HEK293 (cell line): ENCODE results near the gene GRIK4.
"Not testable (repeated sequence)": the region's sequence is repeated elsewhere in the genome, so short reads cannot be mapped to it uniquely, and the experiment has no call there.

ENCODE experiments used
- CTCF ChIA-PET: fragments of 350-600 bp; formaldehyde crosslinking; extraction: SDS; loops from one replicate; lab custom pipeline; 2021; ENCODE audit warnings: antibody characterized with exemption; lab: Yijun Ruan, JAX
- POLR2A ChIA-PET: fragments of 300-600 bp; formaldehyde crosslinking; extraction: SDS; loops from one replicate; lab custom pipeline; 2020; ENCODE audit warnings: antibody characterized with exemption, inconsistent platforms; lab: Yijun Ruan, JAX
- H3K27ac ChIP-seq: fragments of 200-500 bp; sonication (Bioruptor generic); 2 replicates; pipeline ENCODE4 v1.5.1; 2014; ENCODE audit warnings: low read depth, low read length, control low read depth, inconsistent platforms; ENCODE audit errors: extremely low read depth
- H3K36me3 ChIP-seq, 2 experiments: fragments of 200-500 bp in 1 of 2; sonication (Bioruptor generic) in 1 of 2; 1 replicate in 1 of 2; 2 replicates in 1 of 2; pipeline ENCODE4 v1.5.1; 2014 to 2017; ENCODE audit warnings: inconsistent platforms in 2 of 2, low read length in 2 of 2; ENCODE audit not compliant: control insufficient read depth in 2 of 2, insufficient read depth in 1 of 2
- H3K4me1 ChIP-seq: fragments of 200-500 bp; sonication (Bioruptor generic); 2 replicates; pipeline ENCODE4 v1.5.1; 2014; ENCODE audit warnings: mild to moderate bottlenecking, low read length, inconsistent platforms; ENCODE audit not compliant: control insufficient read depth, insufficient read depth
- H3K4me3 ChIP-seq: 2 replicates; pipeline ENCODE4 v1.5.1; 2011; ENCODE audit warnings: low read depth, mild to moderate bottlenecking, control low read depth, low read length, moderate library complexity
- H3K9me3 ChIP-seq: fragments of 200-500 bp; sonication (Bioruptor generic); 2 replicates; pipeline ENCODE4 v1.5.1; 2014; ENCODE audit warnings: low read depth, low read length, inconsistent platforms; ENCODE audit not compliant: control insufficient read depth, insufficient read depth
- BCL11B ChIP-seq: fragments of 450-650 bp; formaldehyde crosslinking; IDR thresholded peaks from 2 replicates; pipeline ENCODE4 v1.5.1; 2016; ENCODE audit warnings: low read depth, missing biosample characterization, missing genetic modification characterization
- FEZF1 ChIP-seq: fragments of 450-650 bp; formaldehyde crosslinking; IDR thresholded peaks from 2 replicates; pipeline ENCODE4 v1.5.1; 2016; ENCODE audit warnings: missing biosample characterization, missing genetic modification characterization
- IKZF3 ChIP-seq: fragments of 450-650 bp; IDR thresholded peaks from 2 replicates; pipeline ENCODE4 v1.5.0; 2018; ENCODE audit warnings: missing biosample characterization, mild to moderate bottlenecking, missing genetic modification characterization, moderate library complexity
- KLF10 ChIP-seq: fragments of 450-650 bp; IDR thresholded peaks from 2 replicates; pipeline ENCODE4 v1.5.1; 2018; ENCODE audit warnings: missing biosample characterization, mild to moderate bottlenecking, missing genetic modification characterization
- OVOL3 ChIP-seq: fragments of 450-650 bp; formaldehyde crosslinking; IDR thresholded peaks from 2 replicates; pipeline ENCODE4 v1.5.1; 2016; ENCODE audit warnings: missing biosample characterization, missing genetic modification characterization
- ZBTB11 ChIP-seq: fragments of 450-650 bp; formaldehyde crosslinking; conservative IDR thresholded peaks from 2 replicates; pipeline ENCODE4 v1.5.1; 2016; ENCODE audit warnings: low read depth, missing biosample characterization, missing genetic modification characterization
- ZFHX2 ChIP-seq: fragments of 450-650 bp; formaldehyde crosslinking; conservative IDR thresholded peaks from 2 replicates; pipeline ENCODE4 v1.5.1; 2016; ENCODE audit warnings: missing biosample characterization, missing genetic modification characterization
- ZNF121 ChIP-seq: fragments of 450-650 bp; formaldehyde crosslinking; IDR thresholded peaks from 2 replicates; pipeline ENCODE4 v1.5.1; 2016; ENCODE audit warnings: missing biosample characterization, missing genetic modification characterization
- ZNF184 ChIP-seq: fragments of 450-650 bp; IDR thresholded peaks from 2 replicates; pipeline ENCODE4 v1.5.1; 2018; ENCODE audit warnings: missing biosample characterization, mild to moderate bottlenecking, missing genetic modification characterization
- ZNF391 ChIP-seq: fragments of 450-650 bp; formaldehyde crosslinking; IDR thresholded peaks from 2 replicates; pipeline ENCODE4 v1.5.1; 2016; ENCODE audit warnings: low read depth, missing biosample characterization, missing genetic modification characterization, borderline replicate concordance
- ZNF555 ChIP-seq: fragments of 450-650 bp; formaldehyde crosslinking; conservative IDR thresholded peaks from 2 replicates; pipeline ENCODE4 v1.5.1; 2017; ENCODE audit warnings: missing biosample characterization, mild to moderate bottlenecking, missing genetic modification characterization, inconsistent platforms
- ZNF654 ChIP-seq: fragments of 450-650 bp; formaldehyde crosslinking; IDR thresholded peaks from 2 replicates; pipeline ENCODE4 v1.5.1; 2016; ENCODE audit warnings: low read depth, missing biosample characterization, missing genetic modification characterization
- ZNF777 ChIP-seq: fragments of 450-650 bp; formaldehyde crosslinking; IDR thresholded peaks from 2 replicates; pipeline ENCODE4 v1.5.1; 2017; ENCODE audit warnings: missing biosample characterization, missing genetic modification characterization, borderline replicate concordance
- ZNF785 ChIP-seq: fragments of 450-650 bp; formaldehyde crosslinking; IDR thresholded peaks from 2 replicates; pipeline ENCODE4 v1.5.1; 2016; ENCODE audit warnings: missing biosample characterization, missing genetic modification characterization
- TF ChIP-seq, protein P1 (sequence below): fragments of 450-650 bp; formaldehyde crosslinking; IDR thresholded peaks from 2 replicates; pipeline ENCODE4 v1.5.1; 2016; ENCODE audit warnings: missing biosample characterization, missing genetic modification characterization
- TF ChIP-seq, protein P2 (sequence below): fragments of 450-650 bp; formaldehyde crosslinking; IDR thresholded peaks from 2 replicates; pipeline ENCODE4 v1.5.1; 2017; ENCODE audit warnings: missing biosample characterization, missing genetic modification characterization
- TF ChIP-seq, protein P3 (sequence below): fragments of 450-650 bp; formaldehyde crosslinking; IDR thresholded peaks from 2 replicates; pipeline ENCODE4 v1.5.1; 2016; ENCODE audit warnings: missing biosample characterization, missing genetic modification characterization

The GRIK4 gene

DNA sequence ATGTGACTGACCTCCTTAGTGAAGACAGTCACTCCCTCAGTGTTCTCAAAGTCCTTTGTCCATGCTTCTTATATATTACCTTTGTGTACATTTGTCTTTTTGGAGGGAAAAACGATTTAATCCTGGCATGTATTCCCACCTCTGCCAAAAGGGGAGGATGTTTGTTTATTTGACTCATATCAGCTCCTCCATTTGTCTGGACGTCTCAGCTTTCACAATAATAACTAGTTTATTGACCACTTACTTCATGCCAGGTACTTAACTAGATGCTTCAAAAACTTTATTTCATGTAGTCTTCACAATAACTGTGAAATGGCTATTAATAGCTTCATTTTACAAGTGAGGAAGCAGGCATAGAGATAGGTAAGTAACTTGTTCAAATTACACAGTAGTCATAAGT is 517.6 kb downstream of the GRIK4 start (continued):
- TF ChIP-seq ZBTB11 (tag by site-specific recombination) (no peak), BCL11B (no peak)
- TF ChIP-seq, all 188 proteins: peak for 11

GRCh38 chr11:121029813-121030445 is 518.4 kb downstream of the GRIK4 start:
- Histone ChIP-seq H3K27ac (no peak overlapping the region), H3K36me3 (no peaks in the 10 kb centered on the region), H3K9me3 (no peaks in the 10 kb centered on the region), H3K4me1 (peaks cover 5% of the 10 kb centered on the region; the same call in 1 of the 2 replicates), H3K4me3 (no peak overlapping the region)
- CTCF ChIA-PET = interaction anchor here (0.8 to 4.0 kb wide), 3 partner anchors 12 to 165 kb away, joined by 3 to 17 read pairs (median 3); no protein-coding TSS in a partner anchor
- TF ChIP-seq FEZF1 (tag by site-specific recombination) (peak; percentile 69), ZFHX2 (tag by site-specific recombination) (peak; percentile 58), ZNF777 (tag by site-specific recombination) (no peak)
- POLR2A ChIA-PET = interaction anchor here (1.1 kb wide), 1 partner anchor 10 kb away, joined by 3 read pairs; no protein-coding TSS in a partner anchor

DNA sequence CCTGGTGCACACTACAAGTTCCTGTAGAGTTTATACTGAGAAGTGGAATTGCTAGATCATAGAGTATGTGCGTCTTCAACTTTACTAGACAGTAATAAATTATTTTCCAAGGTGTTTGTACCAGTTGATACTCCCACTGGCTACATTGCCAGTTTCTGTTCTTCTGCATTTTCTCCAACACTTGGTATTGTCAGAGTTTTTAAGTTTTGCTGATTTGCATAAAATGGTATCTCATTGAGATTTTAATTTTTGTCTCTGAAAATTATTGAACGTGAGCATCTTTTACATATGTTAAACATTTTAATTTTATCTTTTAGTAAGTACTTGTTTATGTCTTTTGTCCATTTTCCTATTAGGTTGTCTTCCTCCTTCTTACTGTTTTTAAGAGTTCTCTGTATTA is 519.6 kb downstream of the GRIK4 start:
- H3K4me1 ChIP-seq = peaks cover 10% of the 10 kb centered on the region; the same call in 1 of the 2 replicates
- no peak overlapping the region for H3K27ac ChIP-seq
- no peak overlapping the region for H3K4me3 ChIP-seq
- CTCF ChIA-PET = no interaction called here
- H3K9me3 ChIP-seq = no peaks in the 10 kb centered on the region
- TF ChIP-seq OVOL3 (tag by site-specific recombination) (no peak), ZNF555 (no peak), ZNF184 (tag by site-specific recombination) (peak; percentile 81; the same call in 1 of the 2 replicates), ZNF785 (no peak)
- POLR2A ChIA-PET = no interaction called here
- no peaks in the 10 kb centered on the region for H3K36me3 ChIP-seq

DNA sequence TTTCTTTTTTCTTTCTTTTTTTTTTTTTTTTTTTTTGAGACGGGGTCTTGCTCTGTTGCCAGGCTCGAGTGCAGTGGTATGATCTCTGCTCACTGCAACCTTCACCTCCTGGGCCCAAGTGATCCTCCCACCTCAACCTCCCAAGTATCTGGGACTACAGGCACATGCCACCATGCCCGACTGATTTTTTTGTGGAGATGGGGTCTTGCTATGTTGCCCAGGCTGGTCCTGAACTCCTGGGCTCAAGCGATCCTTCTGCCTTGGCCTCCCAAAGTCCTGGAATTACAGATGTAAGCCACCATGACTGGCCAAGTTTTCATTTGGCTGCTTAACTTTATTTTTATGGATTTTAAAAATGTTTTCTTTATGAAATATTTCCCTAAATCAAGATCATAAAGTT is 520.1 kb downstream of the GRIK4 start:
- H3K27ac ChIP-seq, H3K9me3 ChIP-seq, H3K4me3 ChIP-seq, POLR2A ChIA-PET, H3K4me1 ChIP-seq, H3K36me3 ChIP-seq: not testable (repeated sequence)
- peak; percentile 78 for TF ChIP-seq ZNF121 (tag by site-specific recombination)
- CTCF ChIA-PET = interaction anchor here (1.1 kb wide), 1 partner anchor 87 kb away, joined by 3 read pairs; no protein-coding TSS in a partner anchor

- H3K27ac ChIP-seq = no peak overlapping the region
- CTCF ChIA-PET = interaction anchor here (0.5 to 1.2 kb wide), 5 partner anchors 12 to 1195 kb away, joined by 3 to 6 read pairs (median 3); no protein-coding TSS in a partner anchor
- no peak overlapping the region for H3K4me3 ChIP-seq
- TF ChIP-seq IKZF3 (tag by site-specific recombination) (no peak), ZNF391 (no peak), ZNF654 (tag by site-specific recombination) (peak; percentile 39), KLF10 (tag by site-specific recombination) (no peak), FEZF1 (tag by site-specific recombination) (peak; percentile 88)
- TF ChIP-seq, protein P1, sequence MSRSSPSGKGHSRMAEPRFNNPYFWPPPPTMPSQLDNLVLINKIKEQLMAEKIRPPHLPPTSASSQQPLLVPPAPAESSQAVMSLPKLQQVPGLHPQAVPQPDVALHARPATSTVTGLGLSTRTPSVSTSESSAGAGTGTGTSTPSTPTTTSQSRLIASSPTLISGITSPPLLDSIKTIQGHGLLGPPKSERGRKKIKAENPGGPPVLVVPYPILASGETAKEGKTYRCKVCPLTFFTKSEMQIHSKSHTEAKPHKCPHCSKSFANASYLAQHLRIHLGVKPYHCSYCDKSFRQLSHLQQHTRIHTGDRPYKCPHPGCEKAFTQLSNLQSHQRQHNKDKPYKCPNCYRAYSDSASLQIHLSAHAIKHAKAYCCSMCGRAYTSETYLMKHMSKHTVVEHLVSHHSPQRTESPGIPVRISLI = no peak
- TF ChIP-seq, protein P2, sequence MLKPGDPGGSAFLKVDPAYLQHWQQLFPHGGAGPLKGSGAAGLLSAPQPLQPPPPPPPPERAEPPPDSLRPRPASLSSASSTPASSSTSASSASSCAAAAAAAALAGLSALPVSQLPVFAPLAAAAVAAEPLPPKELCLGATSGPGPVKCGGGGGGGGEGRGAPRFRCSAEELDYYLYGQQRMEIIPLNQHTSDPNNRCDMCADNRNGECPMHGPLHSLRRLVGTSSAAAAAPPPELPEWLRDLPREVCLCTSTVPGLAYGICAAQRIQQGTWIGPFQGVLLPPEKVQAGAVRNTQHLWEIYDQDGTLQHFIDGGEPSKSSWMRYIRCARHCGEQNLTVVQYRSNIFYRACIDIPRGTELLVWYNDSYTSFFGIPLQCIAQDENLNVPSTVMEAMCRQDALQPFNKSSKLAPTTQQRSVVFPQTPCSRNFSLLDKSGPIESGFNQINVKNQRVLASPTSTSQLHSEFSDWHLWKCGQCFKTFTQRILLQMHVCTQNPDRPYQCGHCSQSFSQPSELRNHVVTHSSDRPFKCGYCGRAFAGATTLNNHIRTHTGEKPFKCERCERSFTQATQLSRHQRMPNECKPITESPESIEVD (tag by site-specific recombination) = peak; percentile 77
- TF ChIP-seq, protein P3, sequence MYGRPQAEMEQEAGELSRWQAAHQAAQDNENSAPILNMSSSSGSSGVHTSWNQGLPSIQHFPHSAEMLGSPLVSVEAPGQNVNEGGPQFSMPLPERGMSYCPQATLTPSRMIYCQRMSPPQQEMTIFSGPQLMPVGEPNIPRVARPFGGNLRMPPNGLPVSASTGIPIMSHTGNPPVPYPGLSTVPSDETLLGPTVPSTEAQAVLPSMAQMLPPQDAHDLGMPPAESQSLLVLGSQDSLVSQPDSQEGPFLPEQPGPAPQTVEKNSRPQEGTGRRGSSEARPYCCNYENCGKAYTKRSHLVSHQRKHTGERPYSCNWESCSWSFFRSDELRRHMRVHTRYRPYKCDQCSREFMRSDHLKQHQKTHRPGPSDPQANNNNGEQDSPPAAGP = no peak
- H3K9me3 ChIP-seq = no peaks in the 10 kb centered on the region
- H3K36me3 ChIP-seq = no peaks in the 10 kb centered on the region
- POLR2A ChIA-PET = no interaction called here
- peaks cover 10% of the 10 kb centered on the region; the same call in 1 of the 2 replicates for H3K4me1 ChIP-seq
These were observed 521.0 kb downstream of the GRIK4 start for GRCh38 chr11:121032546-121032945.
